Subcutaneous adipose tissue (tissue), 4 donors: ENCODE data around the gene PDE6G. TPM values are rescaled to one million over a fixed set of nuclear protein-coding genes. Genes with fewer than 3 reads are reported as not detected.

Experiments used
- total RNA-seq, 4 donors: library from RNA; depleted of rRNA; stranded (reverse); fragments of >200 nt; gene quantifications; one replicate each; pipeline ENCODE4 v1.1.0, GENCODE V29; 2016
- TF ChIP-seq, protein P1 (sequence below): fragments of 450-650 bp; IDR thresholded peaks from one replicate; pipeline ENCODE4 v1.5.1; 2016; ENCODE audit warnings: low read depth, mild to moderate bottlenecking, control low read depth, antibody characterized with exemption, moderate library complexity

The PDE6G gene
- total RNA-seq, 4 donors from 2014 or later: 2.7 TPM; not detected in 3

DNA sequence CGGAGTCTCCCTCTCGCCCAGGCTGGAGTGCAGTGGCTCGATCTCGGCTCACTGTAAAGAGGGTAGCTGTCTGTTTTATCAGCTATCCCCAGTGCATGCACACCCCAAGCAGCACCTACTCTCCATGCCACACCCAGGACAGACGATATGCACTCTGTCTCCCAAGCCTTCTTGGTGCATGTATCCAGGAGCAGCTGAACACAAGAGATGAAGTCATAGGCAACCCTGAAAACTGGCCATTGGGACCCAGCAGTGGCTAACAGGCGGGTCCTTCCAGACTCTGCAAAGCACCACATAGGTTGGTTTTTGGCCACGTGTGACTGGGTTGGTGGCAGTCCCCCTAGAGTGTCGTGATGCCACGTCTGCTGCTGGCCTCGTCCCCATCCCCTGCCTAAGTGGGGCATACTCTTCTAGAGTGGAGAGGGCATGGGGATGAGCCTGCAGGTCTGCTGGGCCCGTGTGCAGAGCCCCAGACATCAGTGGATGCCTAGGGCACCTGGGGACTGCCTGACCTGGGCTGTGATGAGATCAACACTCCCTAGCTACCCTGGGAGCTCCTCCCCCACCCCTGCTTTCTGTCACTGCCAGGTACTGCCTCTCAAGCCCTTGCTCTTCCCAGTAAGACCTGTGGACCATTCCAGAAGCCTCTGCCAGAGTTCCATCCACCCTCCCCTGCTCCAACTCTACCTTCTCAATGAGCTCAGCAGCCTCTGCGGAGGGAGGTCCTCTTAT lies 9.3 kb downstream of the PDE6G start:
- TF ChIP-seq, protein P1, sequence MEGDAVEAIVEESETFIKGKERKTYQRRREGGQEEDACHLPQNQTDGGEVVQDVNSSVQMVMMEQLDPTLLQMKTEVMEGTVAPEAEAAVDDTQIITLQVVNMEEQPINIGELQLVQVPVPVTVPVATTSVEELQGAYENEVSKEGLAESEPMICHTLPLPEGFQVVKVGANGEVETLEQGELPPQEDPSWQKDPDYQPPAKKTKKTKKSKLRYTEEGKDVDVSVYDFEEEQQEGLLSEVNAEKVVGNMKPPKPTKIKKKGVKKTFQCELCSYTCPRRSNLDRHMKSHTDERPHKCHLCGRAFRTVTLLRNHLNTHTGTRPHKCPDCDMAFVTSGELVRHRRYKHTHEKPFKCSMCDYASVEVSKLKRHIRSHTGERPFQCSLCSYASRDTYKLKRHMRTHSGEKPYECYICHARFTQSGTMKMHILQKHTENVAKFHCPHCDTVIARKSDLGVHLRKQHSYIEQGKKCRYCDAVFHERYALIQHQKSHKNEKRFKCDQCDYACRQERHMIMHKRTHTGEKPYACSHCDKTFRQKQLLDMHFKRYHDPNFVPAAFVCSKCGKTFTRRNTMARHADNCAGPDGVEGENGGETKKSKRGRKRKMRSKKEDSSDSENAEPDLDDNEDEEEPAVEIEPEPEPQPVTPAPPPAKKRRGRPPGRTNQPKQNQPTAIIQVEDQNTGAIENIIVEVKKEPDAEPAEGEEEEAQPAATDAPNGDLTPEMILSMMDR: no peak

DNA sequence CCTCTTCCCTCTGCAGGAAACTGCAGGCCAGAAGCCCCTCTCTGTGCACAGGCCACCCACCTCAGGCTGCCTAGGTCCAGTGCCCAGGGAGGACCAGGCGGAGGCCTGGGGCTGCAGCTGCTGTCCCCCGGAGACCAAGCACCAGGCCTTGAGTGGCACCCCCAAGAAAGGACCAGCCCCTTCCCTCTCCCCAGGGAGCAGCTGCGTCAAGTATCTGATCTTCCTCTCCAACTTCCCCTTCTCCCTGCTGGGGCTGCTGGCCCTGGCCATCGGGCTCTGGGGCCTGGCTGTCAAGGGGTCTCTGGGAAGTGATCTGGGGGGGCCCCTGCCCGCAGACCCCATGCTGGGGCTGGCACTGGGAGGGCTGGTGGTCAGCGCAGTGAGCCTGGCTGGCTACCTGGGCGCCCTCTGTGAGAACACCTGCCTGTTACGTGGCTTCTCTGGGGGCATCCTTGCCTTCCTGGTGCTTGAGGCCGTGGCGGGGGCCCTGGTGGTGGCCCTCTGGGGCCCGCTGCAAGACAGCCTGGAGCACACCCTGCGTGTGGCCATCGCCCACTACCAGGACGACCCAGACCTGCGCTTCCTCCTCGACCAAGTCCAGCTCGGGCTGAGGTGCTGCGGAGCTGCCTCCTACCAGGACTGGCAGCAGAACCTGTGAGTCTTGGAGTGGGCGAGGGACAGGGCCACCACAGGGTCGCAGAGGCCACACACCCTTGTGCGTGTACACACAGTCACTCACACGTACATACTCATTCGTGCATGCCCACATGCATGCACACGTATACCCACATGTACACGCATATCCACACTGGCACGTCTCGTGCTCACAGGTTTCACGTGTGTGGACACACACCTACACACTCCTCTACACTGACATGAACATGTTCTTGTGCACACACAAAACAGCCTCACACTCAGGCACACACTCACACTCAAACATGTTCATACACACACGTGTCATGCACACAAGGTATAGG lies 11.1 kb downstream of the PDE6G start:
- TF ChIP-seq, protein P1: no peak

DNA sequence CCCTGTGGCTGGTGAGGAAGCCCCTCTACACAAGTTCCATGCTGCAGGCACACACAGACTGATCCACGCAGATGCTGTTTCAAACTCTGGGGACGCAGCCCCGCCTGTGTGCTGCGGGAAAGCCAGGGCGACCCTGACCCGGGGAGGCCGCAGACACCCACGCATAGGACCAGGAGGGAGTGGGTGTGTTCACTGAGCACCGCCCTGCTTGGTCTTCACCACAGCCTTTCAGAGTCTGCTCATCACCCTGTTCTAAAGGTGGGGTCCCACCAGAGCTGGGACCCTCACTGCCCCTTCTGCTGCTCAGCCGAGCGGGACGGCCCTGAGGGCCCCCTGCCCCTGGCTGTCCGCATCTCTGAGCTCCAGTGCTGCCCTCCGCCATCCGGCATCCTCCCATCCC lies 11.8 kb downstream of the PDE6G start:
- TF ChIP-seq, protein P1: no peak

DNA sequence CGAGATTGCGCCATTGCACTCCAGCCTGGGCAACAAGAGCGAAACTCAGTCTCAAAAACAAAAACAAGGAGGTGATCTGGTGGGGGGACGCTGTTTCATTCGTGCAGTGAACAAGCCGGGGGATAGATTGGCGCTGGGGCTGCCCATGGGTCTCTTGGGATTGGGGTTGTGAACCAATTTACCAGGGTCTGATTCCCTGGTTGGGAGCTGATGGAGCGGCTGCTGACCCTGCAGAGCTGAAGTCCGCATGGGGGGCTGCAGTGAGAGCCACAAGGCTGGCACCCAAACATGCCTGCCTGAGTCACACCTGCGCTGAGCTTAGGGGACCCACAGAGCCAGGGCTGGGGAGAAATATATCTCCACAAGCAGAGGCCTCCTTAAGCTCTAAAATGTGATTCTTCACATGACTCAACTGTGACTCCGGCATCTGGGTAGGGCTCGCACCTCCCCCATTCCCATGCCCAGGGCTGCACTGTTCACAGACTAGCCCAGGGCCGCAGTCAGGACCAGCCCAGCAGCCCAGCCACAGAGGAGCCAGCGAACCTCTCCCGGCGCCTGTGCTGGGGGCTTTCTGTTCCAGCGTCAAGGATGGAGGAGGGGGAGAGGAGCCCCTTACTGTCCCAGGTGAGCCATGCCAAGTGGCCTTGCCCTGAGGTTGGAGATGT lies 14.4 kb downstream of the PDE6G start:
- TF ChIP-seq, protein P1: no peak

DNA sequence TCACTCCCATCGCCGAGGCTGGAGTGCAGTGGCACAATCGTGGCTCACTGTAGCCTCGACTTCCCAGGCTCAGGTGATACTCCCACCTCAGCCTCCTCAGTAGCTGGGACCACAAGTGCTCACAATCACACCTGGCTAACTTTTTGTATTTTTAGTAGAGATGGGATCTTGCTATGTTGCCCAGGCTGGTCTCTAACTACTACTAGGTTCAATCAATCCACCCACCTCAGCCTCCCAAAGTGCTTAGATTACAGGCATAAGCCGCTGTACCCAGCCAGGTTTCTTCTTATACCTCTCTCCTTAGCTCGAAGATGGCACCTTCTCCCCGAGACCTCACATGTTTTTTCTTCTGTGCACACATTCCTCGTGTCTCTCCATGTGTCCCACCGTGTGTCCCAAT lies 16.3 kb downstream of the PDE6G start:
- TF ChIP-seq, protein P1: no peak

DNA sequence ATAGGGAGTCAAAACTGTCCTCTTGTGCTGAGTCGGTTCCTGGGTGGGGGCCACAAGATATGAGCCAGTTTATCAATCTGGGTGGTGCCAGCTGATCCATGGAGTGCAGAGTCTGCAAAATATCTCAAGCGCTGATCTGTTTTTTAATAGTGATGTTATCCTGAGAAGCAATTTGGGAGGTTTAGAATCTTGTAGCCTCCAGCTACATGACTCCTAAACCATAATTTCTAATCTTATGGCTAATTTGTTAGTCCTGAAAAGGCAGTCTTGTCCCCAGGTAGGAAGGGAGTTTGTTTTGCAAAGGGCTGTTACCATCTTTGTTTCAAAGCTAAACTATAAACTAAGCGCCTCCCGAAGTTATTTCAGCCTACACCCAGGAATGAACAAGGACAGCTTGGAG lies 17.7 kb downstream of the PDE6G start:
- TF ChIP-seq, protein P1: no peak
